GM13976 (cell line): ENCODE data around the gene KRT79.

ENCODE experiments used
- DNase-seq: peaks from one replicate; pipeline ENCODE4 v3.0.0; 2012; ENCODE audit warnings: low spot score
- CTCF ChIP-seq: IDR thresholded peaks from 2 replicates; pipeline ENCODE4 v1.5.1; 2012; ENCODE audit warnings: borderline replicate concordance, mild to moderate bottlenecking; ENCODE audit not compliant: insufficient read depth; ENCODE audit errors: extremely low read depth, missing control alignments, control extremely low read depth
- in situ Hi-C: fragments of 300-500 bp; cut with MboI; formaldehyde crosslinking; loops from one replicate; pipeline ENCODE4 v1.12.0; 2022; ENCODE audit warnings: low sequenced_read_pairs, mixed read lengths, inconsistent platforms; ENCODE audit not compliant: unreplicated experiment

KRT79 gene

GRCh38 chr12:52777566-52777965, 56.5 kb downstream of the KRT79 start:
- no peak for TF ChIP-seq CTCF
- in situ Hi-C loops = no loop called here
- no peak for DNase-seq

GRCh38 chr12:52776913-52777395, 57.2 kb downstream of the KRT79 start, which contains the start of gene KRT76:
Gene KRT76 (minus strand): TSS chr12:52777345. CDS start chr12:52777291, 54 bp downstream.
- in situ Hi-C loops = no loop called here
- no peak for DNase-seq
- no peak for TF ChIP-seq CTCF

- in situ Hi-C loops = no loop called here
- no peak for TF ChIP-seq CTCF
- no peak for DNase-seq
These were observed 57.7 kb downstream of the KRT79 start for GRCh38 chr12:52776435-52776834.

- in situ Hi-C loops = no loop called here
- DNase-seq = no peak
- no peak for TF ChIP-seq CTCF
These were observed 59.4 kb downstream of the KRT79 start for GRCh38 chr12:52774629-52775250.

- in situ Hi-C loops = no loop called here
- DNase-seq = no peak
- TF ChIP-seq CTCF = no peak
These were observed 61.3 kb downstream of the KRT79 start for GRCh38 chr12:52772772-52773171.

- in situ Hi-C loops = no loop called here
- no peak for TF ChIP-seq CTCF
- DNase-seq = no peak
These were observed 61.9 kb downstream of the KRT79 start for GRCh38 chr12:52772188-52772587.
